HG03097 (cell line): ENCODE measurements around the gene MEGF9.
"Not testable (repeated sequence)": the region's sequence is repeated elsewhere in the genome, so short reads cannot be mapped to it uniquely, and the experiment has no call there.

Experiments used
- ATAC-seq: cut with Tn5 transposase; IDR thresholded peaks from one replicate; pipeline ENCODE4 v1.9.1; 2021; ENCODE audit not compliant: unreplicated experiment, low FRiP score

MEGF9 gene

GRCh38 chr9:120714088-120714845 is at the start of gene MEGF9:
TSS of gene MEGF9 (minus strand) at chr9:120714470. CDS start at chr9:120714358, 112 bp downstream.
- ATAC-seq: peak; percentile 92

GRCh38 chr9:120761006-120761405 is 46.7 kb upstream of the MEGF9 start:
- ATAC-seq: no peak

GRCh38 chr9:120759755-120760400 is 45.6 kb upstream of the MEGF9 start:
- ATAC-seq: no peak

- no peak for ATAC-seq
Measured at GRCh38 chr9:120758544-120758943, 44.3 kb upstream of the MEGF9 start.

GRCh38 chr9:120757026-120757913 is 43.0 kb upstream of the MEGF9 start:
- no peak for ATAC-seq

DNA sequence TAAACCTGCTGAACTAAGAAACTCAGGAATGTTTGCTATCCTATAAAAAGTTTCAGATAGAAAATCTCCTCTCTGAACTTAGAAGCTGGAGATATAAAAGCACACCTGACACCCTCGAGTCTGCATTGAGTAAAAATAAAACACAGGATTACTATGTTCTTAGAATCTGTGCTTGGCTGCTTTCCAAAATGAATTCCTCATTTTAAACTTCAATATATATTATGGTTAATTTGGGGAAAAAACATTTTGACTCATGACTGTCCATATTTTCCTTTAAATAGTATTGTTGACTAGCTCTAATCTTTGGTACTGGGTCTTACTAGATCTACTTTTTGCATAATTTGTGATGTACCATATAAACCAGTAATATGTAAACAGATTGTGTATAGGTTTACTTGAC is 42.3 kb upstream of the MEGF9 start:
- ATAC-seq: no peak

GRCh38 chr9:120755810-120756434 is 41.7 kb upstream of the MEGF9 start:
- ATAC-seq: peak; percentile 56

GRCh38 chr9:120755044-120755443 is 40.8 kb upstream of the MEGF9 start:
- no peak for ATAC-seq

DNA sequence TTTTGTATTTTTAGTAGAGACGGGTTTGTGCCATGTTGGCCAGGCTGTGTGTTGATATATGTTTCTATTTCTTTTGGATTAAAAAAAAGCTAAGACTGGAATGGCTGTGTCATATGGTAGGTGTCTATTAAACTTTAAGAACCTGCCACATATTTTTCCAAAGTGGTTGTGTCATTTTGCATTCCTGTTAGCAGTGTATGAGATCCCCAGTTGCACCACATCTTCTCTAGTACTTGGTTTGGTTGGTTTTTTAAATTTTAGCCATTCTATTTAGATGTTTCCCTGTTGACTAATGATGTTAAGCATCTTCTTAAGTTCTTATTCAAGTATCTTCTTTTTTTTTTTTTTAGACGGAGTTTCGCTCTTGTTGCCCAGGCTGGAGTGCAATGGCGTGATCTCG is 36.2 kb upstream of the MEGF9 start:
- ATAC-seq: no peak

DNA sequence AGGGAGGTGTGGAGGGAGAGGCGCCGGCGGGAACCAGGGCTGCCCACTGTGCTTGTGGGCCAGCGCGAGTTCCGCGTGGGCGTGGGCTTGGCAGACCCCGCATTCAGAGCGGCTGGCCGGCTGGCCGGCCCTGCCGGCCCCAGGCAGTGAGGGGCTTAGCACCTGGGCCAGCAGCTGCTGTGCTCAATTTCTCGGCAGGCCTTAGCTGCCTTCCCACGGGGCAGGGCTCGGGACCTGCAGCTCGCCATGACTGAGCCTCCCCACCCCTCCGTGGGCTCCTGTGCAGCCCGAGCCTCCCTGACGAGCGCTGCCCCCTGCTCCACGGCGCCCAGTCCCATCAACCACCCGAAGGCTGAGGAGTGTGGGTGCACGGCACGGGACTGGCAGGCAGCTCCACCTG is 32.1 kb upstream of the MEGF9 start:
- ATAC-seq: not testable (repeated sequence)

- no peak for ATAC-seq
Measured at GRCh38 chr9:120745278-120745677, 31.0 kb upstream of the MEGF9 start.

DNA sequence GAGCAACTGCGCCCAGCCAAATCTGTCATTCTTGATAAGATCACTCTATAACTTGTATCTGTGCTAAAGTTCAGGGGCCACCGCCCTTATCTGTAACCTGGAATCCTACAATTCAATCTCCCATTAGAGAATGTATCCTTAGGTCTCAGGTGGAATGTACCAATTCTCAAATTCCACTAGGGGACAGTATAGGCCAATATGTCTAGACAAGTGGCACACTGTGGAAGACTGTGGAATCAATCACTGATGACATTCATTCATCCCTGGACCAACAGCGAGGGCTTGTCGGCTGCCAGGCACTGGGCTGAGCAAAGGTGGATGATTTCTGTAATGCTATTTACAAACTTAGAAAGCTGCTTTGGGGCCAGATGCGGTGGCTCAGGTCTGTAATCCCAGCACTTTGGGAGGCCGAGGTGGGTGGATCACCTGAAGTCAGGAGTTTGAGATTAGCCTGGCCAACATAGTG is 28.7 kb upstream of the MEGF9 start:
- no peak for ATAC-seq

DNA sequence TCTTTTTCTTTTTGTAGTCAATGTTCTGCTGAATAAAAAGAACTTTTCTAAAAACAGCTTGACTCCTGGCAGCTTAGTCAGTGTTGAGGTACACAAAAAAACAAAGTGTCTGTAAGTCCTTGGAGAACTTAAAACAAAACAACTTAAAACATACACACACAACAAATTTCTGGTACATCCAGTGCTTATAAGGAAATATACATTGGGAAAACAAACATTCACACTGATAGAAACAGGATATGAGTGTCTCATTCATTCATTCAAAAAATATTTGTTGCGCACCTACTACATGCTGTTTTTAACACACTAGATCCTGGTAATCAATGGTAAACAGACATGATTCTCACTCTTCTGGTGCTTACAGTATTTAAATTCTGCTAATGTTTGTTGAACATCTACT is 27.4 kb upstream of the MEGF9 start:
- no peak for ATAC-seq

DNA sequence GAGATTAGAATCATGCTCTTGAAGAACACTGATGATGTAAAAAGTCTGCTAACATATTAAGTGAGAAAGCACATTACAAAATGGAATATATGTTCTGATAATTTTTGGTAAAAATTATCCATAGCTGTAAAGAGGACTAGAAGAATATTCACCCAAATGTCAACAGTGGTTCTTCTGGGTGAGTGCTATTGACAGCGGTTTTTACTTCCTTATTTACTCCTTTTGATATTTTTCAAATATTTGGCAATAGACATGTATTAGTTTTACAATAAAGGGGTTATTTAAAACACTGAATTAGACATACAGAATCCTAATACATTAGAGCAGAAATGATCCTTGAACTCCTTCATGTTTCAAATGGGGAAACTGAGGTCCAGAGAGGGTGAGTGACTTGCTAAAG is 26.9 kb upstream of the MEGF9 start:
- no peak for ATAC-seq

DNA sequence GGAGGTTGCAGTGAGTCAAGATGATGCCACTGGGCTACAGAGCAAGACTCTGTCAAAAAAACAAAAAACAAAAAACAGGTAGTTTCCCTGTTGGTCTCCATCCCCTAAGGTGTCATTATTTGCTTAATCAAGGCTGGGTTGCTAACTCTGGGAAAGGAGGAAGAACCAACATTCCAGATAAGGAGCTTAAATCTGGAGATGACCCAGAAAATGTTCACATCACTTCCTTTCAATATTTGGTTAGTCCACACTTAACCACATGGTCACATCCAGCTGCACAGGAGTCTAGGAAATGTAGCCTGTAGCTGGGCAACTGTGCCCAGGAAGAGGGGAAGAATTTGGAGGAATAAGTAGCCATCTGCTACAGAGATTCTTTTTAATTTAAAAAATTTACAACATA is 25.9 kb upstream of the MEGF9 start:
- no peak for ATAC-seq

DNA sequence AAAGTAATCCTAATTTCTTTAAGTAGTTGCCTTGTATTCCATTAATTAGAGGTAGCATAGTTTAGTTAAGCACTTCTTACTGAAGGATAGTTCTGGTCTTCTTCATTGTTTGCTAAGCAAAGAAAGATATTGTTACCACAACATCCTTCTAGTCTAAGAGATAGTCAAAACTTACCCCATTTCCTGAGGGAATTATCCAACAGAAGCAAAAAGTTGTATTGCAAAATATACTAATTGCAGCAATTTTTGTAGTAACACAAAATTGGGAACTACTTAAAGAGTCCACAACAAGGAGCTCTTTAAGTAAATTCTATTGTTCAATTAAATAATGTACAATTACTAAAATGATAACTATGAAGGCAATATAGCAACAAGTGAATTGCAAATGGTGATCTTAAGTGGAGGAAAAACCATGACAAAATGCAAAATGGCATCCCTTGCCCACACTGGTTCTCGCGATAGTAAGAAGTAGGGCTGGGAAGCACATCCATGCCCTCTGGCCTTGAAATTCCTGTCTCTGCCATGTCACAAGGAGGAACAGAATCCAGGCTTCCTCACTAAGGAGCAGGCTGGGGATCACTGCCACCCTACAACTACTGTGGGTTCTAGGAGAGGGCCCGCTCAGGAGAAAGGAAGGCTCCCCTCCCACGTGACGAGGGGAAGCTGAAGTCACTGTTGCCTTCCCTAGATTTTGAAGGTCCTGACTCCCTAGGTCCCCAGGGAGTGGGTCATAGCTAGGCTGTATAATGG is 23.3 kb upstream of the MEGF9 start:
- no peak for ATAC-seq

DNA sequence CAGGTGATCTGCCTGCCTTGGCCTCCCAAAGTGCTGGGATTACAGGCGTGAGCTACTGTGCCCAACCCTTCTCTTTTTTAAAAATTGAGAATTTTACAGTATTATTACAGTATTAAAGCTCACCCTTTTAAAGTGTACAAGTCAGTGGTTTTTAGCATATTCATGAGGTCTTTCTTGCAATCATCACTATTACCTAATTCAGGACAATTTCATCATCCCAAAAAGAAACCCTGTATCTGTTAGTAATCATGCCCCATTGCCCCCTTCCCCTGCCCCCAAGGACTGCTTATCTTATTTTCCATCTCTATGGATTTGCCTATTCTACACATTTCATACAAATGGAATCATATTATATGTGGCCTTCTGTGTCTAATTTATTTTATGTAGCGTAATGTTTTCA is 22.6 kb upstream of the MEGF9 start:
- no peak for ATAC-seq

DNA sequence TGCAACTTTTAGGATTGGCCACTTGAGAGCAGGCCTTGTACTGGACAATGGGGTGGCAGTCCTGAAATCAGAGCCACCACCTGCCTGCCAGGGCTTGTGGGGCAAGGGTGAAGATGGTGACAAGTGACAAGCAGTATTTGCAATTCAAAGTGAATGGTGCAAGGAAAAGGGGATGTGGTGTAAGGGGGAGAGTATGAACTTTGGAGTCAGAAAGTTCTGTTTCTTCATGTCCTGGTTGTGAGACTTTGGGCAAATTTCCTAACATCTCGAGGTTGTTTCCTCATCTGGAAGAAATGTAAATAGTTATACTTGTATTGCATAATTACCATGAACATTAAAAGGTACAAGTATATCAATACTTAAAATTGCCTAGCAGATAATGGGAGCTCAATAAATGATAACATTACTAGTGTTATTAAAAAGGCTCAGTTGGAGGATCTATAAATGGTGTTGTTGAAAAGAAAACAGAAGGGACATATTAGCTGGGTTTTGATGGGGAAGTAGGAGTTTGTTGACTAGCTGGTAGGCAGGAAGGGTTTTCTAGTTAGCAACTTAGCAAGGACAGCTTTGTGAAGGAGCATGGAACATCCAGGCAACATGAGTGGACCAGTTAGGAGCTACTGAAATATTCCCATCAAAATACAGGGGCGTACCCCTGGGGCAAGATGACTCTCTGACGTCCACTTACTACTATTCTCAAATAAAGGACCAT is 21.3 kb upstream of the MEGF9 start:
- ATAC-seq: no peak

DNA sequence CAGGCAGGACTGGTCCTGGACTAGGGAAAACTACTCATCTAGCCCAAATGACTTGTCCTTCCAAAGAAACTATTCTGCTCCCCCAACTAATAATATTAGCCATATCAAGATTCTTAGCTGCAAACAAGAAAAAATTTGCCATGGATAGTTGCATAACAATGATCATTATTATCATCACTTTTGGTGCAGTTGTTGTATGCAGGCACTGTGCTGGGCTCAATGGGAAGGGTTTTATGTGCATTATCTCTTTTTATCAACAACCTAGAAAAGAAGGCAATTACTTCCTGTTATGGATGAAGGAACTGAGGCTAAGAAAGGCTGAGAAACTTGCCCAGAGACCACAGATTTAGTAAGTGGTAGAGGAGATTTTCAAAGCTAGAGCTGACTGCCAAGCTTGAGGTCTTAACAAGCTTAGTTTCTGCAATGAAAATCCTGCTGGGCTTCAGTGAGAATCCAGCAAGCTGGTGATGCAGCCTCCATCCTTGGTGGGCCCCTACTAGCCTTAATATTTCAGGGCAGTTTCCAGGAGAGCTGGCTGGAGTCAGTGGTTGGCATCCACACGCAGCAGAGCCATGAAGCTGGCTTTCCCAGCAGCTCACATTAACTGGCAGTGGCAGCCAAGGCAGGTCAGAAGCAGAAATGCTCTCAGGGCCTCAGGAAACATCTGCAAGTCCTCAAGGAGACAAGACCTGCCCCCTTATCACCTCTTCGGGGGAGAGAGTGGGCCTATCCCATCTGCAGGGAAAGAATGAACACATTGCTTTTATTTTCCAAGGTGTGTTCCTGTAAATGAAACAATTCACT is 20.5 kb upstream of the MEGF9 start:
- no peak for ATAC-seq
